ENCODE results near the gene SARM1. TPM values are rescaled to one million over a fixed set of nuclear protein-coding genes. Genes with fewer than 3 reads are reported as not detected.
A peak's percentile ranks its signal among the peaks of the same experiment; 100 is the strongest.

The SARM1 gene
- total RNA-seq, 2 donors from 2014 or later, result 1.3 to 2.0 TPM

- H3K4me1 Mint-ChIP-seq, result peaks cover 48% of the 10 kb centered on the region
- no peaks in the 10 kb centered on the region for H3K27me3 ChIP-seq (ENCODE audit: control insufficient read depth, insufficient read depth, low read length, poor library complexity, severe bottlenecking)
- peaks cover 15% of the 10 kb centered on the region for H3K4me1 ChIP-seq (ENCODE audit: control insufficient read depth, insufficient read depth, low read length)
- no peaks in the 10 kb centered on the region for H3K9me3 ChIP-seq (ENCODE audit: control insufficient read depth, low read length)
- peak overlapping the region; percentile 63 for H3K4me3 Mint-ChIP-seq
- peak; percentile 12 for TF ChIP-seq CTCF (conservative IDR thresholded peaks at IDR 0.05)
- no peaks in the 10 kb centered on the region for H3K36me3 ChIP-seq (ENCODE audit: control insufficient read depth, insufficient read depth, low read length)
- peak overlapping the region; percentile 74 for H3K4me3 ChIP-seq (ENCODE audit: low read length)
- no peak overlapping the region for H3K27ac Mint-ChIP-seq
- WGBS, 2 experiments (ENCODE audit: insufficient coverage in 1 of 2, insufficient read length in 1 of 2), result 63 to 67% methylated on average over 14 to 33 of the region's 33 CpGs
- no peak overlapping the region for H3K9ac ChIP-seq (ENCODE audit: extremely low read depth, low read length, poor library complexity, severe bottlenecking)
- H3K27me3 Mint-ChIP-seq (ENCODE audit: insufficient read depth), result peaks cover 9% of the 10 kb centered on the region
- no peak overlapping the region for H3K27ac ChIP-seq (ENCODE audit: low read depth, low read length)
- peak; percentile 80 for DNase-seq
- no peaks in the 10 kb centered on the region for H3K36me3 Mint-ChIP-seq (ENCODE audit: low read depth)
- no peaks in the 10 kb centered on the region for H3K9me3 Mint-ChIP-seq
Measured at GRCh38 chr17:28404812-28405570, 33.5 kb downstream of the SARM1 start.

GRCh38 chr17:28405632-28406472 is 34.4 kb downstream of the SARM1 start, which contains the start of gene SLC46A1:
Gene SLC46A1 (minus strand): TSS chr17:28406212. CDS start chr17:28406114, 98 bp downstream.
- H3K27ac ChIP-seq (ENCODE audit: low read depth, low read length), result no peak within 1 kb of the TSS
- peaks cover 48% of the 10 kb centered on the region for H3K4me1 Mint-ChIP-seq
- peaks cover 15% of the 10 kb centered on the region for H3K4me1 ChIP-seq (ENCODE audit: control insufficient read depth, insufficient read depth, low read length)
- H3K36me3 Mint-ChIP-seq (ENCODE audit: low read depth), result no peaks in the 10 kb centered on the region
- no peaks in the 10 kb centered on the region for H3K9me3 ChIP-seq (ENCODE audit: control insufficient read depth, low read length)
- TF ChIP-seq CTCF (conservative IDR thresholded peaks at IDR 0.05), result no peak
- H3K9ac ChIP-seq (ENCODE audit: extremely low read depth, low read length, poor library complexity, severe bottlenecking), result peak within 1 kb of the TSS; percentile 16
- H3K9me3 Mint-ChIP-seq, result no peaks in the 10 kb centered on the region
- peaks cover 11% of the 10 kb centered on the region for H3K27me3 Mint-ChIP-seq (ENCODE audit: insufficient read depth)
- H3K27me3 ChIP-seq (ENCODE audit: control insufficient read depth, insufficient read depth, low read length, poor library complexity, severe bottlenecking), result no peaks in the 10 kb centered on the region
- DNase-seq, result peak; percentile 95
- peak within 1 kb of the TSS; percentile 74 for H3K4me3 ChIP-seq (ENCODE audit: low read length)
- peak within 1 kb of the TSS; percentile 63 for H3K4me3 Mint-ChIP-seq
- WGBS, 2 experiments (ENCODE audit: insufficient coverage in 1 of 2, insufficient read length in 1 of 2), result 2 to 4% methylated on average over 5 to 70 of the region's 70 CpGs
- H3K36me3 ChIP-seq (ENCODE audit: control insufficient read depth, insufficient read depth, low read length), result no peaks in the 10 kb centered on the region
- H3K27ac Mint-ChIP-seq, result no peak within 1 kb of the TSS

GRCh38 chr17:28406473-28406814 is 35.0 kb downstream of the SARM1 start:
- peaks cover 15% of the 10 kb centered on the region for H3K27me3 Mint-ChIP-seq (ENCODE audit: insufficient read depth)
- peaks cover 48% of the 10 kb centered on the region for H3K4me1 Mint-ChIP-seq
- Histone ChIP-seq H3K36me3 (ENCODE audit: control insufficient read depth, insufficient read depth, low read length) (no peaks in the 10 kb centered on the region), H3K4me3 (ENCODE audit: low read length) (peak overlapping the region; percentile 74), H3K9ac (ENCODE audit: extremely low read depth, low read length, poor library complexity, severe bottlenecking) (no peak overlapping the region), H3K27ac (ENCODE audit: low read depth, low read length) (no peak overlapping the region), H3K27me3 (ENCODE audit: control insufficient read depth, insufficient read depth, low read length, poor library complexity, severe bottlenecking) (no peaks in the 10 kb centered on the region), H3K4me1 (ENCODE audit: control insufficient read depth, insufficient read depth, low read length) (peaks cover 15% of the 10 kb centered on the region), H3K9me3 (ENCODE audit: control insufficient read depth, low read length) (no peaks in the 10 kb centered on the region)
- peak overlapping the region; percentile 63 for H3K4me3 Mint-ChIP-seq
- no peaks in the 10 kb centered on the region for H3K9me3 Mint-ChIP-seq
- DNase-seq, result no peak
- no peaks in the 10 kb centered on the region for H3K36me3 Mint-ChIP-seq (ENCODE audit: low read depth)
- 25 to 47% methylated on average over 6 to 9 of the region's 9 CpGs for WGBS, 2 experiments (ENCODE audit: insufficient coverage in 1 of 2, insufficient read length in 1 of 2)
- no peak overlapping the region for H3K27ac Mint-ChIP-seq
- TF ChIP-seq CTCF (conservative IDR thresholded peaks at IDR 0.05), result no peak
